Breast epithelium (tissue), 3 donors: ENCODE results near the gene RTN1.

ENCODE experiments used
- POLR2A ChIP-seq: fragments of 450-650 bp; IDR thresholded peaks from one replicate; pipeline ENCODE4 v1.6.1; 2016; ENCODE audit warnings: antibody characterized with exemption, mild to moderate bottlenecking, moderate library complexity
- POLR2AphosphoS5 ChIP-seq, 3 donors: sonication (generic); formaldehyde crosslinking; IDR thresholded peaks; one replicate each; pipeline ENCODE4 v1.6.1; 2017; ENCODE audit warnings: antibody characterized with exemption in 3 of 3
- TF ChIP-seq, protein P1 (sequence below), 3 donors: fragments of 450-650 bp; IDR thresholded peaks; one replicate each; pipeline ENCODE4 v1.5.1; 2016 to 2017; ENCODE audit warnings: antibody characterized with exemption in 3 of 3, mild to moderate bottlenecking in 3 of 3, moderate library complexity in 3 of 3

DNA sequence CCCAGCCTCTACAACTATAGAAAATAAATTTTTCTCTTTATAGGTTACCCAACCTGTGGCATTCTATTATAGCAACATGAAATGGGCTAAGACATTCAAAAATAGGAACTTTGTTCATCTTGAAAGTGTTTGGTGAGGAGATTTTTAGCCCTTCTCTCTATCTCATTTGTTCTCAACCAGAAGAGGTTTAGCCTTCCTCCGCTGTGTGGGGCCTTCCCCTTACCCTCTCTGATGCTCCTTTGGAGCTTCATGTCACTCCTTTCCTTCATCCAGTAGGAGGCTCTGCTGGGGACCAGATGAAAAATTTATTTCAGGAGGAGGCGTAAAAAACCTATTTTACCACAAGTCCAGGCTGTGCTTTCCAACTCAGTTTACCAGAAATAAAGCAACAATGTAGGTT is 94.1 kb downstream of the RTN1 start:
- TF ChIP-seq, protein P1, sequence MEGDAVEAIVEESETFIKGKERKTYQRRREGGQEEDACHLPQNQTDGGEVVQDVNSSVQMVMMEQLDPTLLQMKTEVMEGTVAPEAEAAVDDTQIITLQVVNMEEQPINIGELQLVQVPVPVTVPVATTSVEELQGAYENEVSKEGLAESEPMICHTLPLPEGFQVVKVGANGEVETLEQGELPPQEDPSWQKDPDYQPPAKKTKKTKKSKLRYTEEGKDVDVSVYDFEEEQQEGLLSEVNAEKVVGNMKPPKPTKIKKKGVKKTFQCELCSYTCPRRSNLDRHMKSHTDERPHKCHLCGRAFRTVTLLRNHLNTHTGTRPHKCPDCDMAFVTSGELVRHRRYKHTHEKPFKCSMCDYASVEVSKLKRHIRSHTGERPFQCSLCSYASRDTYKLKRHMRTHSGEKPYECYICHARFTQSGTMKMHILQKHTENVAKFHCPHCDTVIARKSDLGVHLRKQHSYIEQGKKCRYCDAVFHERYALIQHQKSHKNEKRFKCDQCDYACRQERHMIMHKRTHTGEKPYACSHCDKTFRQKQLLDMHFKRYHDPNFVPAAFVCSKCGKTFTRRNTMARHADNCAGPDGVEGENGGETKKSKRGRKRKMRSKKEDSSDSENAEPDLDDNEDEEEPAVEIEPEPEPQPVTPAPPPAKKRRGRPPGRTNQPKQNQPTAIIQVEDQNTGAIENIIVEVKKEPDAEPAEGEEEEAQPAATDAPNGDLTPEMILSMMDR (IDR thresholded peaks at IDR 0.05): no peak
- no peak for TF ChIP-seq POLR2AphosphoS5 (IDR thresholded peaks at IDR 0.05)
- no peak for TF ChIP-seq POLR2A
